Retinal pigment epithelial cell (primary cell): Measurements from ENCODE around the gene MYO18A.
"Not testable (repeated sequence)": the region's sequence is repeated elsewhere in the genome, so short reads cannot be mapped to it uniquely, and the experiment has no call there.

ENCODE experiments used
- DNase-seq: peaks from one replicate; pipeline ENCODE4 v3.0.0-alpha.2; 2010; ENCODE audit warnings: low read depth
- H3K4me3 ChIP-seq: 2 replicates; pipeline ENCODE4 v1.5.1; 2011; ENCODE audit warnings: mild to moderate bottlenecking, low read length, control low read depth, moderate library complexity
- CTCF ChIP-seq: conservative IDR thresholded peaks from 2 replicates; pipeline ENCODE4 v1.5.1; 2011; ENCODE audit warnings: low read depth, low read length, control low read depth, inconsistent platforms

MYO18A gene

GRCh38 chr17:29150161-29150560 lies 30.0 kb downstream of the MYO18A start:
- no peak for DNase-seq
- no peak for TF ChIP-seq CTCF
- no peak overlapping the region for H3K4me3 ChIP-seq

- no peak for DNase-seq
- no peak for TF ChIP-seq CTCF
- peak overlapping the region; percentile 56 for H3K4me3 ChIP-seq
These were observed 30.6 kb downstream of the MYO18A start for GRCh38 chr17:29149431-29150064.

GRCh38 chr17:29148790-29149430 lies 31.3 kb downstream of the MYO18A start:
- TF ChIP-seq CTCF, result peak; percentile 92
- peak; percentile 78 for DNase-seq
- H3K4me3 ChIP-seq, result peak overlapping the region; percentile 56

GRCh38 chr17:29148257-29148789 lies 31.9 kb downstream of the MYO18A start:
- no peak for TF ChIP-seq CTCF

GRCh38 chr17:29147682-29148081 lies 32.5 kb downstream of the MYO18A start:
- no peak overlapping the region for H3K4me3 ChIP-seq
- no peak for TF ChIP-seq CTCF
- DNase-seq, result no peak

More at GRCh38 chr17:29148257-29148789, 31.9 kb downstream of the MYO18A start:
- peak overlapping the region; percentile 37 for H3K4me3 ChIP-seq
- DNase-seq, result no peak

- not testable (repeated sequence) for H3K4me3 ChIP-seq, DNase-seq
These were observed 33.0 kb downstream of the MYO18A start for GRCh38 chr17:29147228-29147627.

GRCh38 chr17:29146369-29146972 lies 33.7 kb downstream of the MYO18A start:
- no peak overlapping the region for H3K4me3 ChIP-seq
- no peak for DNase-seq
- no peak for TF ChIP-seq CTCF
